H1 (cell line): ENCODE measurements around the gene MAD2L1BP. TPM values are rescaled to one million over a fixed set of nuclear protein-coding genes. Genes with fewer than 3 reads are reported as not detected.

Experiments used
- CHD2 ChIP-seq: IDR thresholded peaks from 2 replicates; pipeline ENCODE4 v1.6.1; 2012; ENCODE audit warnings: low read length, improper control_type of control experiment
- CHD7 ChIP-seq: fragments of 300-600 bp; sonication (generic); IDR thresholded peaks from 2 replicates; pipeline ENCODE4 v1.7.1; 2012; ENCODE audit warnings: low read length, moderate library complexity, mild to moderate bottlenecking, inconsistent platforms; ENCODE audit not compliant: insufficient replicate concordance
- FOSL1 ChIP-seq: IDR thresholded peaks from 2 replicates; pipeline ENCODE4 v1.6.1; 2011; ENCODE audit warnings: mild to moderate bottlenecking, low read depth, low read length, moderate library complexity; ENCODE audit not compliant: insufficient read depth
- polyA plus RNA-seq, 7 experiments: library from polyadenylated mRNA; depleted of rRNA in 3 of 7; stranded (reverse) in 5 of 7; unstranded in 2 of 7; fragments of >200 nt in 5 of 7; fragments of 200-250 nt in 2 of 7; gene quantifications; 1 replicate in 5 of 7; 2 replicates in 1 of 7; 4 replicates in 1 of 7; pipeline versions ENCODE4 v1.2.1 to v1.2.3, GENCODE V29; 2011 to 2013; ENCODE audit warnings: missing spikeins in 2 of 7, mixed read lengths in 2 of 7
- total RNA-seq: library from RNA; stranded (reverse); fragmentation: NEBNext Ultra II Directional; extraction: Animal tissue kit (Norgen Biotek cat#: 25700); gene quantifications from 2 replicates; pipeline ENCODE4 v1.2.1, GENCODE V29; 2021
- TF ChIP-seq, protein P1 (sequence below): IDR thresholded peaks from 2 replicates; pipeline ENCODE4 v1.6.1; 2012; ENCODE audit warnings: low read length, inconsistent platforms
- TF ChIP-seq, protein P2 (sequence below): IDR thresholded peaks from 2 replicates; pipeline ENCODE4 v1.6.1; 2012; ENCODE audit warnings: inconsistent platforms

MAD2L1BP gene
- total and polyA plus RNA-seq, 2 of the 8 experiments (the other 6 are each of a cell fraction or from before 2014, with no cell fraction given): 35.5 to 70.0 TPM

DNA sequence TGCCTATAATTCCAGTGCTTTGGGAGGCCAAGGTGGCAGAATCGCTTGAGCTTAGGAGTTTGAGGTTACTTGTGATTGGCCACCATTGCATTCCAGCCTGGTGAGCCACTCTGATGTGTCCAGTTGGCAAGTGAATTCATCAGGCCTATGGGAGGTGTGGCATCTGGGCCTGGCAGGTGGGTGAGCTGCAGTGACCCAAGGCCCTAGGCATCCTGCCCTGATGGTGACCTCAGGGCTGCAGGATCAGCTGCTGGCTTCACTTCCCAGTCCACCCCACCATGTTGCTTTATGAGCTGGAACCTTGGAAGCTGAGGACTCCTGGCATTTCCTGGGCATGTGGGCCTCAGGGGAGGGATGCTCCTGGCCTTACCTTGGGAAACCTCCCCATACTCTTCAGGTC, 29.7 kb downstream of the MAD2L1BP start (continued):
- TF ChIP-seq, protein P1, sequence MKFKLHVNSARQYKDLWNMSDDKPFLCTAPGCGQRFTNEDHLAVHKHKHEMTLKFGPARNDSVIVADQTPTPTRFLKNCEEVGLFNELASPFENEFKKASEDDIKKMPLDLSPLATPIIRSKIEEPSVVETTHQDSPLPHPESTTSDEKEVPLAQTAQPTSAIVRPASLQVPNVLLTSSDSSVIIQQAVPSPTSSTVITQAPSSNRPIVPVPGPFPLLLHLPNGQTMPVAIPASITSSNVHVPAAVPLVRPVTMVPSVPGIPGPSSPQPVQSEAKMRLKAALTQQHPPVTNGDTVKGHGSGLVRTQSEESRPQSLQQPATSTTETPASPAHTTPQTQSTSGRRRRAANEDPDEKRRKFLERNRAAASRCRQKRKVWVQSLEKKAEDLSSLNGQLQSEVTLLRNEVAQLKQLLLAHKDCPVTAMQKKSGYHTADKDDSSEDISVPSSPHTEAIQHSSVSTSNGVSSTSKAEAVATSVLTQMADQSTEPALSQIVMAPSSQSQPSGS: no peak
- TF ChIP-seq, protein P2, sequence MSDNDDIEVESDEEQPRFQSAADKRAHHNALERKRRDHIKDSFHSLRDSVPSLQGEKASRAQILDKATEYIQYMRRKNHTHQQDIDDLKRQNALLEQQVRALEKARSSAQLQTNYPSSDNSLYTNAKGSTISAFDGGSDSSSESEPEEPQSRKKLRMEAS: no peak
- no peak for TF ChIP-seq FOSL1
- no peak for TF ChIP-seq CHD7
- TF ChIP-seq CHD2: no peak
